HUES48 (cell line): ENCODE measurements around the gene KEL.

Experiments
- H3K27ac ChIP-seq: one replicate; pipeline ENCODE4 v1.7.0; 2013; ENCODE audit warnings: low read depth, low read length, inconsistent platforms
- H3K27me3 ChIP-seq: 2 replicates; pipeline ENCODE4 v1.6.1; 2013; ENCODE audit warnings: mild to moderate bottlenecking, low read length; ENCODE audit not compliant: control insufficient read depth, insufficient read depth
- H3K36me3 ChIP-seq: 2 replicates; pipeline ENCODE4 v1.6.1; 2013; ENCODE audit warnings: low read length; ENCODE audit not compliant: control insufficient read depth, insufficient read depth
- H3K4me1 ChIP-seq: 2 replicates; pipeline ENCODE4 v1.6.1; 2013; ENCODE audit warnings: mild to moderate bottlenecking, low read length; ENCODE audit not compliant: control insufficient read depth, insufficient read depth
- H3K4me3 ChIP-seq: 2 replicates; pipeline ENCODE4 v1.5.1; 2013; ENCODE audit warnings: mild to moderate bottlenecking, low read depth, low read length
- H3K9ac ChIP-seq: 2 replicates; pipeline ENCODE4 v1.6.1; 2013; ENCODE audit warnings: mild to moderate bottlenecking, low read depth, low read length, moderate library complexity
- H3K9me3 ChIP-seq: 2 replicates; pipeline ENCODE4 v1.6.1; 2013; ENCODE audit warnings: low read length; ENCODE audit not compliant: control insufficient read depth, insufficient read depth

Gene KEL

GRCh38 chr7:142961595-142961972 lies 579 bp downstream of the KEL start:
- H3K27me3 ChIP-seq, result no peaks in the 10 kb centered on the region
- no peak overlapping the region for H3K9ac ChIP-seq
- no peak overlapping the region for H3K4me3 ChIP-seq

DNA sequence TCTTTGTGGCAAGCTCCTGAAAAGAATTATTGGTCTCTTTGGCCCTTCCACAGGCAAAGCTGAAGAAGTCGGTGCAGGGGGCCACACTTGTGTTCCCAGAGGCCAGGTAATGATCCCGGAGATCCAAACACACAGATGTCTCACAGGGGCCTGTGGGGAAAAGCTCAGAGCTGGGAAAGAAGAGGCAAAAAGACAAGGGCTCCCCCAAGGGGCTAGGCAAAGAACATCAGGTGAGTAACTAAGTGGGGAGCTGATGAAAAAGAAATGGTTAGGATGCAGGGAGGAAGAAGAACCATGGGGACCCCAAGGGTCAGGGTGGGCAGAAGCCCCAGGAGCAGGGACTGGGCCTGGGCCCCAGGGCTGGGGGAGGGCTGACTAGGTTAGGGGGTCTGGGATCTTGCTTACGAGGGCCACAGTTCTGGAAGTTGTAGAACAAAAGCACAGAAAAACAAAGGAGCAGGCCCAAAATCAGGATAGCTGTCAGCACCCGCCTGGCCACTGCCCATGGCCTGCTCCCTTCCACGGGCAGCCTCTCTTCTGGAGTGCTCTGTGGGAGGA lies 1.1 kb downstream of the KEL start:
- H3K36me3 ChIP-seq, result no peaks in the 10 kb centered on the region
- H3K27me3 ChIP-seq, result no peaks in the 10 kb centered on the region
- no peak overlapping the region for H3K9ac ChIP-seq
- H3K4me1 ChIP-seq, result peaks cover 44% of the 10 kb centered on the region
- no peak overlapping the region for H3K27ac ChIP-seq
- H3K9me3 ChIP-seq, result no peaks in the 10 kb centered on the region
- H3K4me3 ChIP-seq, result no peak overlapping the region

More at GRCh38 chr7:142961595-142961972, 579 bp downstream of the KEL start:
- Histone ChIP-seq H3K36me3 (no peaks in the 10 kb centered on the region), H3K27ac (no peak overlapping the region), H3K4me1 (peaks cover 44% of the 10 kb centered on the region), H3K9me3 (no peaks in the 10 kb centered on the region)

GRCh38 chr7:142959202-142959601 lies 3.0 kb downstream of the KEL start:
- Histone ChIP-seq H3K27me3 (no peaks in the 10 kb centered on the region), H3K4me3 (no peak overlapping the region), H3K36me3 (no peaks in the 10 kb centered on the region), H3K4me1 (peaks cover 44% of the 10 kb centered on the region), H3K27ac (peak overlapping the region; percentile 39), H3K9ac (no peak overlapping the region), H3K9me3 (no peaks in the 10 kb centered on the region; the same call in 1 of the 2 replicates)

- Histone ChIP-seq H3K9me3 (no peaks in the 10 kb centered on the region; the same call in 1 of the 2 replicates), H3K9ac (no peak overlapping the region), H3K36me3 (no peaks in the 10 kb centered on the region), H3K4me3 (no peak overlapping the region), H3K27ac (peak overlapping the region; percentile 56), H3K4me1 (peaks cover 38% of the 10 kb centered on the region), H3K27me3 (no peaks in the 10 kb centered on the region)
These were observed 4.4 kb downstream of the KEL start for GRCh38 chr7:142957723-142958122.

- no peaks in the 10 kb centered on the region for H3K27me3 ChIP-seq
- no peak overlapping the region for H3K4me3 ChIP-seq
- peaks cover 32% of the 10 kb centered on the region for H3K4me1 ChIP-seq
- H3K9me3 ChIP-seq, result no peaks in the 10 kb centered on the region; the same call in 1 of the 2 replicates
- H3K27ac ChIP-seq, result peak overlapping the region; percentile 67
- no peak overlapping the region for H3K9ac ChIP-seq
- no peaks in the 10 kb centered on the region for H3K36me3 ChIP-seq
These were observed 5.1 kb downstream of the KEL start for GRCh38 chr7:142956951-142957623.

- no peaks in the 10 kb centered on the region; the same call in 1 of the 2 replicates for H3K9me3 ChIP-seq
- no peaks in the 10 kb centered on the region for H3K27me3 ChIP-seq
- H3K4me3 ChIP-seq, result no peak overlapping the region
- H3K4me1 ChIP-seq, result peaks cover 25% of the 10 kb centered on the region
- no peaks in the 10 kb centered on the region for H3K36me3 ChIP-seq
- H3K27ac ChIP-seq, result no peak overlapping the region
- no peak overlapping the region for H3K9ac ChIP-seq
These were observed 7.4 kb downstream of the KEL start for GRCh38 chr7:142954680-142955268.

DNA sequence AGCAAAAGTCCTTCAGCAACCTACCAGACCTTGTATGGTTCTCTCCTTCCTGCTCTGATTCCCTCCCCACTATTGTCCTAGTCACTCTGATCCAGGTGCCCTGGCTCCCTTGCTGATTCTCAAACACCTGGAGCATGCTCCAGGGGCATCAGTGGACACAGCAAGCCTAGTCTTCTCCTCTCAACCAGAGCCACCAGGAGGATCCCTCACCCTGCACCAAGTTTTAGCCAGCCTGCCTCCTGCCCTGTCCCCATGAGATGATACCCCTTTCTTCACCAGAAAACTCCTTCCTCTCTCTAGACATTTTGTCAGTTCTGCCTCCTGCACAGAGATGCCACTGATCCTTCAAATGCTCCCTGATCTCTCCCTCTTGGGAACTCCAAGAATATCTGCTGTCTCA lies 11.9 kb downstream of the KEL start:
- H3K9me3 ChIP-seq, result no peaks in the 10 kb centered on the region; the same call in 1 of the 2 replicates
- no peaks in the 10 kb centered on the region for H3K4me1 ChIP-seq
- no peak overlapping the region for H3K27ac ChIP-seq
- H3K9ac ChIP-seq, result no peak overlapping the region
- H3K27me3 ChIP-seq, result no peaks in the 10 kb centered on the region
- H3K36me3 ChIP-seq, result no peaks in the 10 kb centered on the region
- H3K4me3 ChIP-seq, result no peak overlapping the region

GRCh38 chr7:142948603-142949002 lies 13.6 kb downstream of the KEL start:
- Histone ChIP-seq H3K27me3 (no peaks in the 10 kb centered on the region), H3K9ac (no peak overlapping the region), H3K27ac (no peak overlapping the region), H3K4me3 (no peak overlapping the region), H3K4me1 (no peaks in the 10 kb centered on the region), H3K36me3 (no peaks in the 10 kb centered on the region), H3K9me3 (no peaks in the 10 kb centered on the region)

- no peak overlapping the region for H3K9ac ChIP-seq
- H3K27ac ChIP-seq, result no peak overlapping the region
- no peaks in the 10 kb centered on the region for H3K36me3 ChIP-seq
- no peaks in the 10 kb centered on the region for H3K27me3 ChIP-seq
- H3K4me3 ChIP-seq, result no peak overlapping the region
- no peaks in the 10 kb centered on the region for H3K4me1 ChIP-seq
- no peaks in the 10 kb centered on the region for H3K9me3 ChIP-seq
These were observed 17.2 kb downstream of the KEL start for GRCh38 chr7:142945001-142945400.

- H3K4me3 ChIP-seq, result no peak overlapping the region
- H3K27me3 ChIP-seq, result no peaks in the 10 kb centered on the region
- no peak overlapping the region for H3K9ac ChIP-seq
- no peaks in the 10 kb centered on the region for H3K4me1 ChIP-seq
- no peak overlapping the region for H3K27ac ChIP-seq
- no peaks in the 10 kb centered on the region for H3K36me3 ChIP-seq
- no peaks in the 10 kb centered on the region for H3K9me3 ChIP-seq
These were observed 18.4 kb downstream of the KEL start for GRCh38 chr7:142943706-142944268.

- Histone ChIP-seq H3K36me3 (no peaks in the 10 kb centered on the region), H3K4me1 (no peaks in the 10 kb centered on the region), H3K27ac (no peak overlapping the region), H3K4me3 (no peak overlapping the region), H3K27me3 (no peaks in the 10 kb centered on the region), H3K9me3 (no peaks in the 10 kb centered on the region), H3K9ac (no peak overlapping the region)
These were observed 19.4 kb downstream of the KEL start for GRCh38 chr7:142942746-142943145.
